ENCODE results near the gene ZDHHC5.

DNA sequence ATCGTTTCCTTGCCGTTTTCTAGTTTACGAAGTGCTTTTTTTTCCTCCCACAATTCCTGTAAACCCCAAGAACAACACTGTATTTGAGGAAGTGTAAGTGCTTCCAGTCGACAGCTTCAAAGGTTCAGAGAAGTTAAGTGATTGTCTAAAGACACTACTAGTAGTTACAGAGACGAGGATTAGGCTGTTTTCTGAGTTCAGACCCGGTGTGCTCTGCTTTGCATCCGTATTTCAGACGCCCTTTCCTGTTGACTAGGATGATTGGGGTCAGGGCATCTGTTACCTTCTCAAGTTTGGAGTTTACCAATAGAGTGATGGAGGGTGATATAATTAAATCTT is 9.9 kb upstream of the ZDHHC5 start:
- no peak for TF ChIP-seq EZH2 (IDR thresholded peaks at IDR 0.05; ENCODE audit: borderline replicate concordance, low read depth, low read length, severe bottlenecking)
- TF ChIP-seq, protein P1, sequence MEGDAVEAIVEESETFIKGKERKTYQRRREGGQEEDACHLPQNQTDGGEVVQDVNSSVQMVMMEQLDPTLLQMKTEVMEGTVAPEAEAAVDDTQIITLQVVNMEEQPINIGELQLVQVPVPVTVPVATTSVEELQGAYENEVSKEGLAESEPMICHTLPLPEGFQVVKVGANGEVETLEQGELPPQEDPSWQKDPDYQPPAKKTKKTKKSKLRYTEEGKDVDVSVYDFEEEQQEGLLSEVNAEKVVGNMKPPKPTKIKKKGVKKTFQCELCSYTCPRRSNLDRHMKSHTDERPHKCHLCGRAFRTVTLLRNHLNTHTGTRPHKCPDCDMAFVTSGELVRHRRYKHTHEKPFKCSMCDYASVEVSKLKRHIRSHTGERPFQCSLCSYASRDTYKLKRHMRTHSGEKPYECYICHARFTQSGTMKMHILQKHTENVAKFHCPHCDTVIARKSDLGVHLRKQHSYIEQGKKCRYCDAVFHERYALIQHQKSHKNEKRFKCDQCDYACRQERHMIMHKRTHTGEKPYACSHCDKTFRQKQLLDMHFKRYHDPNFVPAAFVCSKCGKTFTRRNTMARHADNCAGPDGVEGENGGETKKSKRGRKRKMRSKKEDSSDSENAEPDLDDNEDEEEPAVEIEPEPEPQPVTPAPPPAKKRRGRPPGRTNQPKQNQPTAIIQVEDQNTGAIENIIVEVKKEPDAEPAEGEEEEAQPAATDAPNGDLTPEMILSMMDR (IDR thresholded peaks at IDR 0.05; ENCODE audit: borderline replicate concordance, extremely low read depth, low read length, poor library complexity, severe bottlenecking) = no peak

All from DND-41 (cell line).